Upper lobe of right lung (tissue), 1 donor: ENCODE data around the gene ZNF333. TPM values are rescaled to one million over a fixed set of nuclear protein-coding genes. Genes with fewer than 3 reads are reported as not detected.

ENCODE experiments used
- ATAC-seq: fragments of 200-7000 bp; cut with Tn5 transposase; one replicate; pipeline ENCODE4 v1.9.1; 2020; ENCODE audit warnings: mild to moderate bottlenecking, moderate library complexity
- DNase-seq: peaks from one replicate; pipeline ENCODE4 v3.0.0-alpha.2; 2020
- H3K27ac ChIP-seq: fragments of 200-600 bp; one replicate; pipeline ENCODE4 v1.8.0; 2022
- H3K27me3 ChIP-seq: fragments of 200-600 bp; one replicate; pipeline ENCODE4 v1.8.0; 2022; ENCODE audit warnings: mild to moderate bottlenecking
- H3K36me3 ChIP-seq: fragments of 200-600 bp; one replicate; pipeline ENCODE4 v1.8.0; 2022
- H3K4me1 ChIP-seq: fragments of 200-600 bp; one replicate; pipeline ENCODE4 v1.8.0; 2022
- H3K4me3 ChIP-seq: fragments of 200-600 bp; one replicate; pipeline ENCODE4 v1.8.0; 2022; ENCODE audit warnings: mild to moderate bottlenecking
- H3K9me3 ChIP-seq: fragments of 200-600 bp; one replicate; pipeline ENCODE4 v1.8.0; 2022
- intact Hi-C: fragments of 100-400 bp; cut with DNase I; formaldehyde crosslinking; loops from one replicate; pipeline ENCODE4 v1.11.0; 2022
- total RNA-seq: library from RNA; stranded (reverse); fragmentation: NEBNext Ultra II Directional; extraction: Animal tissue kit (Norgen Biotek cat#: 25700); gene quantifications from one replicate; pipeline ENCODE4 v1.2.1, GENCODE V29; 2021
- TF ChIP-seq, protein P1 (sequence below): fragments of 200-600 bp; IDR thresholded peaks from one replicate; pipeline ENCODE4 v1.8.0; 2022; ENCODE audit warnings: antibody characterized with exemption
- donor health status: DM: no; HTN: yes; CAD: no; lungs with severe emphysema.

ZNF333 gene
- total RNA-seq, 1 donor from 2014 or later = 20.4 TPM

DNA sequence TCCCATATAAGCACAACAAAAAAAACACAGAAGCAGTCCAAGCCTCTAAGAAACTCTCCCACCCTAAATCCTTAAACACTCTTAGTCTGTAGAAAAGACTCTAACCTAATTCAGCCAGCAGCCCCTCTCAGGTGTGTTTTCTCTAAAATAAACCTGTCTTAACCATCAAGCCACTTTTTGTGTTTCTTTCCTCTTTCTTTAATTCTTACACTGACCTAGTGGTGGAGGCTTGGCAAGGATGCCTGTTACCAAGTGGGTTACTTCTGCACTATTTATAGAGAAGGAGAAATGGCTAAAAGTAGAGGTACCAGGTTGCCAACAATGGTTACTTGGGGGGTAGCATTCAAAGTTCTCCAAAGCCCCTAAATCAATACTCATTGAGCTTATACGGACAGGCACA, 43.7 kb downstream of the ZNF333 start:
- intact Hi-C loops = no loop called here
- Histone ChIP-seq H3K9me3 (no peaks in the 10 kb centered on the region), H3K4me1 (no peaks in the 10 kb centered on the region), H3K36me3 (no peaks in the 10 kb centered on the region), H3K27me3 (no peaks in the 10 kb centered on the region), H3K4me3 (no peak overlapping the region), H3K27ac (no peak overlapping the region)
- no peak for ATAC-seq
- TF ChIP-seq, protein P1, sequence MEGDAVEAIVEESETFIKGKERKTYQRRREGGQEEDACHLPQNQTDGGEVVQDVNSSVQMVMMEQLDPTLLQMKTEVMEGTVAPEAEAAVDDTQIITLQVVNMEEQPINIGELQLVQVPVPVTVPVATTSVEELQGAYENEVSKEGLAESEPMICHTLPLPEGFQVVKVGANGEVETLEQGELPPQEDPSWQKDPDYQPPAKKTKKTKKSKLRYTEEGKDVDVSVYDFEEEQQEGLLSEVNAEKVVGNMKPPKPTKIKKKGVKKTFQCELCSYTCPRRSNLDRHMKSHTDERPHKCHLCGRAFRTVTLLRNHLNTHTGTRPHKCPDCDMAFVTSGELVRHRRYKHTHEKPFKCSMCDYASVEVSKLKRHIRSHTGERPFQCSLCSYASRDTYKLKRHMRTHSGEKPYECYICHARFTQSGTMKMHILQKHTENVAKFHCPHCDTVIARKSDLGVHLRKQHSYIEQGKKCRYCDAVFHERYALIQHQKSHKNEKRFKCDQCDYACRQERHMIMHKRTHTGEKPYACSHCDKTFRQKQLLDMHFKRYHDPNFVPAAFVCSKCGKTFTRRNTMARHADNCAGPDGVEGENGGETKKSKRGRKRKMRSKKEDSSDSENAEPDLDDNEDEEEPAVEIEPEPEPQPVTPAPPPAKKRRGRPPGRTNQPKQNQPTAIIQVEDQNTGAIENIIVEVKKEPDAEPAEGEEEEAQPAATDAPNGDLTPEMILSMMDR = no peak
- DNase-seq = no peak

DNA sequence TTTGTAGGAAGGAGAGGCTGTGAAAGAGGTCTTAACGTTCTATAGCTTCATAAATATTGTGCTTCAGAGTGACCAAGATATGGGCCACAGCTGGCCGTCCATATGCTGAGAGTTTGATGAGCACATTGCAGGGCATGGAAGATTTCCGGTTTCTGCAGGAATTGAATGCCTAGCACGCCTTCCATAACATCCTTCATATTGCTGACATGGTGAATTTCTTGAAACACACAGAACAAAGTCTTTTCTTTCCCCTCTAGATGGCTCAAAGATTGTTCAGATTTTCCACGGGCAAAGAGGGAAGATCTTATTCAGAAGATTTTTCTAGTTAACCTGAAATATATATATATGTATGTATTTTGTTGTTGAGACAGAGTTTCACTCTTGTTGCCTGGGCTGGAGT, 46.1 kb downstream of the ZNF333 start:
- no peaks in the 10 kb centered on the region for H3K36me3 ChIP-seq
- no peak for DNase-seq
- H3K27me3 ChIP-seq = no peaks in the 10 kb centered on the region
- intact Hi-C loops = no loop called here
- H3K9me3 ChIP-seq = no peaks in the 10 kb centered on the region
- no peak overlapping the region for H3K4me3 ChIP-seq
- no peak overlapping the region for H3K27ac ChIP-seq
- TF ChIP-seq, protein P1 = no peak
- H3K4me1 ChIP-seq = no peaks in the 10 kb centered on the region
- no peak for ATAC-seq

DNA sequence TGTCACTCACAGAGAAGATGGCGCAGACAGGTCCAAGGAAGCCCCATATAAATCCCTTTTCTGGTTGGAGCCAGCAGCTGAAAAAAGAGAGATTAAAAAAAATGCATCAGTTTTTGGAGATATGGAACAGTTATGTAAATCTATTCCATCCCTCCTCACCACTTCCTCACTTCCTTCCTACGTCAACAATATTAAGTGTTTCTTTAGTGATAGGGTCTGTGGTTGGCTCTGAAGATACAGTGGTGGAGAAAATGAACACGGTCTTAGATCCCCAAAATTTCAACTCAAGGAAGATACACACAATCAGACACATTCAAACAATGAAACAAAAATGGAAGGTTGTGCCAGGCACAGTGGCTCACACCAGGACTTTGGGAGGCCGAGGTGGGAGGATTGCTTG, 57.0 kb downstream of the ZNF333 start:
- Histone ChIP-seq H3K27me3 (no peaks in the 10 kb centered on the region), H3K4me1 (no peaks in the 10 kb centered on the region), H3K9me3 (no peaks in the 10 kb centered on the region), H3K4me3 (no peak overlapping the region), H3K36me3 (peaks cover 4% of the 10 kb centered on the region), H3K27ac (no peak overlapping the region)
- no peak for DNase-seq
- no peak for ATAC-seq
- intact Hi-C loops = no loop called here
- TF ChIP-seq, protein P1 = no peak

DNA sequence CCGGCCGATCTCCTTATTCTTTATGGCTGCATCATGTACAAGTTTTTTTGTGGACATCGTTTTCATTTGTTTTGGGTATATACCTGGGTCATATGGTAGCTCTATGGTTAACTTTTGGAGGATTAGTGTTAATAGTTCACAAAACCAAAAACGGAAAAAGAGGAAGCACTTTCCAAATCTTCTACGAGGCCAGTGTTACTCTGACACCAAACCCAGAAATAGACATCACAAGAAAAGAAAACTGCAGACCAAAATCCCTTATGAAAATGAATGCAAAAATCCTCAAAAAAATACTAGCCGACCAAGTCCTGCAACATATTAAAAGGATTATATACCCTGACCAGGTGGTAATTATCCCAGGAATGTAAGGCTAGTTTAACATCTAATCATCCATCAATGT, 58.8 kb downstream of the ZNF333 start:
- Histone ChIP-seq H3K36me3 (peaks cover 4% of the 10 kb centered on the region), H3K27ac (no peak overlapping the region), H3K9me3 (no peaks in the 10 kb centered on the region), H3K4me1 (no peaks in the 10 kb centered on the region), H3K4me3 (no peak overlapping the region), H3K27me3 (no peaks in the 10 kb centered on the region)
- DNase-seq (no peak), ATAC-seq (no peak)
- intact Hi-C loops = no loop called here
- TF ChIP-seq, protein P1 = no peak

DNA sequence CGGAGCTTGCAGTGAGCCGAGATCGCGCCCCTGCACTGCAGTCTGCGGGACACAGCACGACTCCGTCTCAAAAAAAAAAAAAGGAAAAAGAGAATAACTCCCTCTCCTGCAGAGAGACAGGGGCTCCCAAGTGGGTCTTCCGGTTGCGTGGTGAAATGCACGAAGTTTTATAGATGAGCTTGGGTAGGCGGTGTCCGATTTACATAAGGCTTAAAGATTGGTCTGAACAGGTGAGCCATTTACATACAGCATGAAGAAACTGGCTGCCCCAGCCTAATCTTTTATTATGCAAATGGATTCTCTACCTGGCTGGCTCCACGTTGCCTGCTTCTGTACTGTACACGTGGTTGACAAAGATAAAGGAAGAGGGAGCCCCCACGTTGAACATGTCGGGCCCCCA, 69.0 kb downstream of the ZNF333 start:
- no peak for ATAC-seq
- Histone ChIP-seq H3K27me3 (no peaks in the 10 kb centered on the region), H3K27ac (no peak overlapping the region), H3K36me3 (no peaks in the 10 kb centered on the region), H3K4me3 (no peak overlapping the region), H3K4me1 (no peaks in the 10 kb centered on the region), H3K9me3 (no peaks in the 10 kb centered on the region)
- intact Hi-C loops = no loop called here
- no peak for DNase-seq
- TF ChIP-seq, protein P1 = no peak

DNA sequence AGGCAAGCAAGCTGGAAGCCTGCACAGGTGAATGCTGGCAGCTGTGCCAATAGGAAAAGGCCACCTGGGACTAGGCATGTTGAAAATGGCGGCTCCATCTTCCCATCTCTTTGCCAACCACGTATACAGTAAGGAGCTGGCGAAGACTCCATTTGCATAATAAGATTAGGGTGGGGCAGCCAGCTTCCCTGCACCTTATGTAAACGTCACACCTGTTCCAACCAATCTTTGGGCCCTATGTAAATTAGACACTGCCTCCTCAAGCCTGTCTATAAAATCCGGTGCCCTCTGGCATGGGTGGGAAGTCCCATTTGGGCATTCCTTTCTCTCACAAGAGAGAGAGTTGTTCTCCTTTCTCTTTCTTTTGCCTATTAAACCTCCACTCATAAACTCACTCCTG, 71.8 kb downstream of the ZNF333 start:
- no peaks in the 10 kb centered on the region for H3K27me3 ChIP-seq
- intact Hi-C loops = no loop called here
- ATAC-seq (no peak), DNase-seq (no peak)
- no peaks in the 10 kb centered on the region for H3K4me1 ChIP-seq
- no peak overlapping the region for H3K4me3 ChIP-seq
- TF ChIP-seq, protein P1 = no peak
- H3K27ac ChIP-seq = no peak overlapping the region
- no peaks in the 10 kb centered on the region for H3K36me3 ChIP-seq
- H3K9me3 ChIP-seq = no peaks in the 10 kb centered on the region
